HEK293T (cell line): Measurements from ENCODE around the gene MT2A.

ENCODE experiments used
- BHLHE40 ChIP-seq: fragments of 450-650 bp; IDR thresholded peaks from 2 replicates; pipeline ENCODE4 v1.6.1; 2016; ENCODE audit warnings: mild to moderate bottlenecking, moderate library complexity, borderline replicate concordance
- FOXM1 ChIP-seq: fragments of 450-650 bp; IDR thresholded peaks from 2 replicates; pipeline ENCODE4 v1.6.1; 2017; ENCODE audit warnings: mild to moderate bottlenecking, borderline replicate concordance
- SP1 ChIP-seq: fragments of 450-650 bp; IDR thresholded peaks from 2 replicates; pipeline ENCODE4 v1.6.1; 2017
- SUZ12 ChIP-seq: fragments of 450-650 bp; IDR thresholded peaks from 2 replicates; pipeline ENCODE4 v1.6.1; 2016; ENCODE audit warnings: mild to moderate bottlenecking
- ZNF384 ChIP-seq: fragments of 450-650 bp; IDR thresholded peaks from 2 replicates; pipeline ENCODE4 v1.6.1; 2016

GRCh38 chr16:56641166-56641565, 32.8 kb downstream of the MT2A start:
- TF ChIP-seq SP1 (no peak), BHLHE40 (no peak), ZNF384 (no peak), SUZ12 (no peak), FOXM1 (no peak)
